Measurements from ENCODE around the gene OGDHL. TPM values are rescaled to one million over a fixed set of nuclear protein-coding genes. Genes with fewer than 3 reads are reported as not detected.

Gene OGDHL
- total and polyA plus RNA-seq, 8 donors: 0.31 to 26.8 (median 3.7) TPM; not detected in 1

DNA sequence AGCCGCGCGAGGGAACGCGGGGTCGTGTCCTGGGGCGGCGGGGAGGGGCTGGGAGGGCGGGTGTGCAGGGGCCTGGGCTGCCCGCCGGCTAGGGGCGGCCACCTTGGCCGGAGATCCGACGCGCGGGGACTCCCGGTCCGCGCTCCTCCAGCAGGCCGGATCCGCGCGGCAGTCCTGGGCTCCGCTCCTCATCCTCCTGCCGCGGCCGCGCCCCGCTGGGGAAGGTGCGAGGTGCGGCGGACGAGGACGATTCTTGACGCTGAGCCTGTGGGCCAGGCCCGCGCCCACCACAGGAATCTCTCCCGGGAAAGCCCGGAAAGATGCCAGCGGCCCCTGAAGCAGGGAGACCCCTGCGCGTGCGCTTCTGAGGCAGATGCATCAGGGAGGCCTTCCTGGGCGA, 6.6 kb upstream of the OGDHL start:
- TF ChIP-seq EP300 (IDR thresholded peaks at IDR 0.05) (no peak), POLR2AphosphoS5 (IDR thresholded peaks at IDR 0.05) (no peak), POLR2A (IDR thresholded peaks at IDR 0.05) (no peak)
- TF ChIP-seq, protein P1, sequence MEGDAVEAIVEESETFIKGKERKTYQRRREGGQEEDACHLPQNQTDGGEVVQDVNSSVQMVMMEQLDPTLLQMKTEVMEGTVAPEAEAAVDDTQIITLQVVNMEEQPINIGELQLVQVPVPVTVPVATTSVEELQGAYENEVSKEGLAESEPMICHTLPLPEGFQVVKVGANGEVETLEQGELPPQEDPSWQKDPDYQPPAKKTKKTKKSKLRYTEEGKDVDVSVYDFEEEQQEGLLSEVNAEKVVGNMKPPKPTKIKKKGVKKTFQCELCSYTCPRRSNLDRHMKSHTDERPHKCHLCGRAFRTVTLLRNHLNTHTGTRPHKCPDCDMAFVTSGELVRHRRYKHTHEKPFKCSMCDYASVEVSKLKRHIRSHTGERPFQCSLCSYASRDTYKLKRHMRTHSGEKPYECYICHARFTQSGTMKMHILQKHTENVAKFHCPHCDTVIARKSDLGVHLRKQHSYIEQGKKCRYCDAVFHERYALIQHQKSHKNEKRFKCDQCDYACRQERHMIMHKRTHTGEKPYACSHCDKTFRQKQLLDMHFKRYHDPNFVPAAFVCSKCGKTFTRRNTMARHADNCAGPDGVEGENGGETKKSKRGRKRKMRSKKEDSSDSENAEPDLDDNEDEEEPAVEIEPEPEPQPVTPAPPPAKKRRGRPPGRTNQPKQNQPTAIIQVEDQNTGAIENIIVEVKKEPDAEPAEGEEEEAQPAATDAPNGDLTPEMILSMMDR (IDR thresholded peaks at IDR 0.05): no peak
- no peaks in the 10 kb centered on the region for H3K36me3 ChIP-seq
- H3K4me1 ChIP-seq: no peaks in the 10 kb centered on the region
- WGBS, 5 donors: 8 to 56% (median 10%) methylated on average over 7 to 45 of the region's 45 CpGs
- H3K9me3 ChIP-seq: peaks cover 0 to 31% (median 16%) of the 10 kb centered on the region in 4 donors
- H3K4me3 ChIP-seq: no peak overlapping the region
- intact Hi-C loops (cut with DNase I; ENCODE audit: low total_unique reads): no loop called here
- H3K27ac ChIP-seq: no peak overlapping the region
- DNase-seq: no peak
- H3K27me3 ChIP-seq: peaks cover 11 to 68% (median 25%) of the 10 kb centered on the region in 3 donors

DNA sequence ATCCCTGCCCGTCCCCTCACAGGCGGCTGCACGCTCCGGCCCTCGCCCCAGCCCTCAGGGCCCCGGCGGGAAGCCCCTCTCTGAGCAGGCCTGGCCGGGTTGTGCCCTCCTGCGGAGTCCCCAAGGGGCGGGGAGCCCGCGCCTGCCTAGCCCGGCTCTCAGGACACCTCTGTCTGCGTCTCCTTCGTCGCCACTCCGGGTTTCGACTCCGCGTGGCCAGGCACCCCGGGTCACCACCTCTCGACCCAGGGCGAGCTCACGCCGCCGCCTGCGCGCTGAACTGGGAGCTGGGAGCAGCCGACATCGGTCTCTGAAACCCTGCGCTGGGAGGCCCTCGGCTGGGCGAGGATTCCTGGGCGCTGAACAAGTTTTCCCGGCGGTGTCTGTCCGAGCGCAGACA, 6.2 kb upstream of the OGDHL start:
- no peak for DNase-seq
- WGBS, 5 donors: 6 to 15% (median 11%) methylated on average over 12 to 38 of the region's 38 CpGs
- Histone ChIP-seq H3K27me3 (peaks cover 11 to 72% (median 25%) of the 10 kb centered on the region in 3 donors), H3K27ac (no peak overlapping the region), H3K9me3 (peaks cover 0 to 31% (median 16%) of the 10 kb centered on the region in 4 donors), H3K4me1 (no peaks in the 10 kb centered on the region), H3K4me3 (no peak overlapping the region), H3K36me3 (no peaks in the 10 kb centered on the region)
- intact Hi-C loops (cut with DNase I; ENCODE audit: low total_unique reads): no loop called here
- TF ChIP-seq, protein P1 (IDR thresholded peaks at IDR 0.05): no peak
- no peak for TF ChIP-seq POLR2AphosphoS5 (IDR thresholded peaks at IDR 0.05)

DNA sequence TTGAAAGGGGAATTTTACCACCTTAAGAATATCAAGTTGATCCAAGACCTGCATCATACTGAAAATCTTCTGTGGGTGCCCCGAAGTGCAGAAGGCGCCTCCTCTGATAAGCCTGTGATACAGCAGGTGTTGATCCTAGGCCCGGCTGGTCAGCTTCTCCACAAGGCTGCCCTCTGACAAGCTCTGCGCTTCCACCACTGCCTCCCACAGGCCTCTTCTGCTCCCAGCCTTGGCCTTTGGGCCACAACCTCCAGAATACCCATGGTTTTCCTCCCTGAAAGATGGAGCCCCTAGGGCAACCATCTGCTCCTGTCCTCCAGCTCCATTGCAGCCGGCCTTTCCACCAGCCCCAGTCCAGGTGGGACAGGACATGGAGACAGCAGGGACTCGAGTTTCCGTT, 5.6 kb upstream of the OGDHL start:
- 42 to 57% (median 50%) methylated on average over 7 of the region's 7 CpGs for WGBS, 5 donors

DNA sequence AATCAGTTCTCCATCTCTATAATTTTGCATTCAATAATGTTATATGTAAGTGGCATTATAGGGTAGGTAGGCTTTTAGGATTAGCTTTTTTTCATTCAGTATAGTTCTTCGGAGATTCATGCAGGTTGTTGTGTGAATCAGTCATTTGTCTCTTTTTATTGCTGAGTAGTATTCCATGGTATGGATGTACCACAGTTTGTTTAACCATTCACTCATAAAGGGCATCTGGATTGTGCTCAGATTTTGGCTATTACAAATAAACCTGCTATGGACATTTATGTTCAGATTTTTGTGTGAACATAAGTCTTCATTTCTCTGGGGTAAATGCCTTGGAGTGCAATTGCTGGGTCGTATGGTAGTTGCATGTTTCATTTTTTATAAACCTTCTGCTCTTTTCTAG, 4.4 kb upstream of the OGDHL start:
- WGBS, 5 donors: 72 to 81% (median 78%) methylated on average over 2 of the region's 2 CpGs
- Histone ChIP-seq H3K27me3 (peaks cover 11 to 89% (median 29%) of the 10 kb centered on the region in 3 donors), H3K4me1 (peaks cover 5 to 12% (median 10%) of the 10 kb centered on the region in 4 donors), H3K27ac (no peak overlapping the region), H3K9me3 (peaks cover 0 to 31% (median 16%) of the 10 kb centered on the region in 4 donors), H3K4me3 (no peak overlapping the region), H3K36me3 (no peaks in the 10 kb centered on the region)
- intact Hi-C loops (cut with DNase I; ENCODE audit: low total_unique reads): no loop called here
- no peak for DNase-seq
- TF ChIP-seq POLR2AphosphoS5 (IDR thresholded peaks at IDR 0.05) (no peak), POLR2A (IDR thresholded peaks at IDR 0.05) (no peak), EP300 (IDR thresholded peaks at IDR 0.05) (no peak)
- TF ChIP-seq, protein P1 (IDR thresholded peaks at IDR 0.05): no peak

More for the DNA sequence above, 5.6 kb upstream of the OGDHL start:
- peaks cover 11 to 77% (median 23%) of the 10 kb centered on the region in 3 donors for H3K27me3 ChIP-seq
- no peak overlapping the region for H3K4me3 ChIP-seq
- no peaks in the 10 kb centered on the region for H3K36me3 ChIP-seq
- intact Hi-C loops (cut with DNase I; ENCODE audit: low total_unique reads): no loop called here
- no peak for DNase-seq
- TF ChIP-seq POLR2AphosphoS5 (IDR thresholded peaks at IDR 0.05) (no peak), EP300 (IDR thresholded peaks at IDR 0.05) (no peak), POLR2A (IDR thresholded peaks at IDR 0.05) (no peak)
- TF ChIP-seq, protein P1 (IDR thresholded peaks at IDR 0.05): no peak
- H3K9me3 ChIP-seq: peaks cover 0 to 31% (median 16%) of the 10 kb centered on the region in 4 donors
- no peak overlapping the region for H3K27ac ChIP-seq
- H3K4me1 ChIP-seq: no peaks in the 10 kb centered on the region

All from stomach (tissue), 9 donors.